GM18909 (cell line): ENCODE measurements around the gene RALGPS1.

Source experiments
- ATAC-seq: cut with Tn5 transposase; IDR thresholded peaks from one replicate; pipeline ENCODE4 v1.9.1; 2021; ENCODE audit warnings: mild to moderate bottlenecking; ENCODE audit not compliant: unreplicated experiment, poor library complexity

The RALGPS1 gene

GRCh38 chr9:127209948-127210640 is 295.5 kb downstream of the RALGPS1 start:
- ATAC-seq = no peak

- ATAC-seq = no peak
Measured at GRCh38 chr9:127210851-127211730, 296.5 kb downstream of the RALGPS1 start.

- ATAC-seq = no peak
Measured at GRCh38 chr9:127211983-127212382, 297.4 kb downstream of the RALGPS1 start.

GRCh38 chr9:127212453-127212852 is 297.9 kb downstream of the RALGPS1 start:
- ATAC-seq = no peak

GRCh38 chr9:127213859-127214258 is 299.3 kb downstream of the RALGPS1 start:
- ATAC-seq = no peak

- ATAC-seq = no peak
Measured at GRCh38 chr9:127214421-127215267, 300.1 kb downstream of the RALGPS1 start.

GRCh38 chr9:127215268-127216209 is 301.0 kb downstream of the RALGPS1 start:
- no peak for ATAC-seq

- ATAC-seq = no peak
Measured at GRCh38 chr9:127216210-127216887, 301.8 kb downstream of the RALGPS1 start.

GRCh38 chr9:127216888-127217217 is 302.3 kb downstream of the RALGPS1 start:
- no peak for ATAC-seq

- ATAC-seq = no peak
Measured at GRCh38 chr9:127218818-127219217, 304.2 kb downstream of the RALGPS1 start.

GRCh38 chr9:127219520-127219919 is 304.9 kb downstream of the RALGPS1 start:
- no peak for ATAC-seq

- no peak for ATAC-seq
Measured at GRCh38 chr9:127221695-127222094, 307.1 kb downstream of the RALGPS1 start.

- ATAC-seq = no peak
Measured at GRCh38 chr9:127222388-127223095, 308.0 kb downstream of the RALGPS1 start.

- ATAC-seq = no peak
Measured at GRCh38 chr9:127223266-127223665, 308.7 kb downstream of the RALGPS1 start.

GRCh38 chr9:127223810-127224177 is 309.2 kb downstream of the RALGPS1 start:
- no peak for ATAC-seq

- peak; percentile 60 for ATAC-seq
Measured at GRCh38 chr9:127224178-127224882, 309.7 kb downstream of the RALGPS1 start.

GRCh38 chr9:127224883-127225739 is 310.5 kb downstream of the RALGPS1 start:
- peak; percentile 48 for ATAC-seq
